HepG2 (cell line): ENCODE data around the gene DUSP2. TPM values are rescaled to one million over a fixed set of nuclear protein-coding genes. Genes with fewer than 3 reads are reported as not detected.
A peak's percentile ranks its signal among the peaks of the same experiment; 100 is the strongest.

Source experiments
- ETV5 ChIP-seq: IDR thresholded peaks from 2 replicates; pipeline ENCODE4 v1.6.1; 2018; ENCODE audit warnings: missing biosample characterization, missing genetic modification reagents, inconsistent platforms, borderline replicate concordance
- FIP1L1 ChIP-seq: fragments of 200-400 bp; formaldehyde crosslinking; IDR thresholded peaks from 2 replicates; pipeline ENCODE4 v1.6.1; 2018; ENCODE audit warnings: low read depth, mild to moderate bottlenecking, low read length, moderate library complexity, borderline replicate concordance; ENCODE audit not compliant: insufficient read depth
- FOXK1 ChIP-seq: sonication (generic); formaldehyde crosslinking; IDR thresholded peaks from 2 replicates; pipeline ENCODE4 v1.4.0; 2020; ENCODE audit warnings: low read depth, missing genetic modification reagents, borderline replicate concordance
- GRHL1 ChIP-seq: sonication (generic); formaldehyde crosslinking; conservative IDR thresholded peaks from 2 replicates; pipeline ENCODE4 v1.8.0; 2022; ENCODE audit warnings: missing genetic modification reagents
- IKZF1 ChIP-seq: fragments of 450-650 bp; IDR thresholded peaks from 2 replicates; pipeline ENCODE4 v1.7.1; 2016
- MAFG ChIP-seq: sonication (generic); formaldehyde crosslinking; IDR thresholded peaks from 2 replicates; pipeline ENCODE4 v1.5.1; 2020; ENCODE audit warnings: mild to moderate bottlenecking, missing genetic modification reagents
- MTA1 ChIP-seq: sonication (generic); formaldehyde crosslinking; IDR thresholded peaks from 2 replicates; pipeline ENCODE4 v1.4.0; 2020; ENCODE audit warnings: missing genetic modification reagents, mild to moderate bottlenecking, borderline replicate concordance
- NFRKB ChIP-seq: fragments of 450-650 bp; IDR thresholded peaks from 2 replicates; pipeline ENCODE4 v1.6.1; 2017
- PAX8 ChIP-seq: sonication (generic); formaldehyde crosslinking; IDR thresholded peaks from 2 replicates; pipeline ENCODE4 v1.8.0; 2022; ENCODE audit warnings: mild to moderate bottlenecking, missing genetic modification reagents, borderline replicate concordance
- RFXAP ChIP-seq: sonication (generic); formaldehyde crosslinking; IDR thresholded peaks from 2 replicates; pipeline ENCODE4 v1.4.0; 2020; ENCODE audit warnings: missing genetic modification reagents, borderline replicate concordance
- SP1 ChIP-seq, 2 experiments: fragments of 450-650 bp in 1 of 2; sonication (generic) in 1 of 2; formaldehyde crosslinking in 1 of 2; IDR thresholded peaks; 2 replicates each; pipeline versions ENCODE4 v1.4.0 to v1.6.1; 2016 to 2020; ENCODE audit warnings: missing genetic modification reagents in 1 of 2
- U2AF2 ChIP-seq: fragments of 200-400 bp; formaldehyde crosslinking; IDR thresholded peaks from 2 replicates; pipeline ENCODE4 v1.6.1; 2017; ENCODE audit warnings: low read depth, mild to moderate bottlenecking, low read length
- XRCC5 ChIP-seq: fragments of 200-400 bp; formaldehyde crosslinking; optimal IDR thresholded peaks from 2 replicates; pipeline ENCODE3; 2017; ENCODE audit warnings: mild to moderate bottlenecking, low read length
- ZFP90 ChIP-seq: sonication (generic); formaldehyde crosslinking; IDR thresholded peaks from 2 replicates; pipeline ENCODE4 v1.8.0; 2022; ENCODE audit warnings: missing genetic modification reagents, mild to moderate bottlenecking, inconsistent platforms, borderline replicate concordance
- ZNF121 ChIP-seq: sonication (generic); formaldehyde crosslinking; IDR thresholded peaks from 2 replicates; pipeline ENCODE4 v1.5.0; 2020; ENCODE audit warnings: mild to moderate bottlenecking, missing genetic modification reagents
- ZNF34 ChIP-seq: sonication (generic); formaldehyde crosslinking; IDR thresholded peaks from 2 replicates; pipeline ENCODE4 v1.4.0; 2020; ENCODE audit warnings: mild to moderate bottlenecking, missing genetic modification reagents, borderline replicate concordance
- ZNF567 ChIP-seq: sonication (generic); formaldehyde crosslinking; IDR thresholded peaks from 2 replicates; pipeline ENCODE4 v1.8.1; 2023; ENCODE audit warnings: mild to moderate bottlenecking, missing genetic modification reagents, borderline replicate concordance
- ZXDC ChIP-seq: sonication (generic); formaldehyde crosslinking; IDR thresholded peaks from 2 replicates; pipeline ENCODE4 v1.5.0; 2020; ENCODE audit warnings: mild to moderate bottlenecking, missing genetic modification reagents
- polyA plus RNA-seq, 8 experiments: library from polyadenylated mRNA; depleted of rRNA in 3 of 8; stranded (reverse) in 7 of 8; unstranded in 1 of 8; fragments of >200 nt; fragmentation: Illumina TruSeq in 4 of 8; extraction: Trizol in 4 of 8; gene quantifications; 2 replicates each; pipeline versions ENCODE4 v1.2.1 to v1.2.3, GENCODE V29; 2011 to 2016; ENCODE audit warnings: low read depth in 4 of 8, missing spikeins in 1 of 8, mixed read lengths in 1 of 8; ENCODE audit not compliant: insufficient read depth in 1 of 8
- total RNA-seq, 5 experiments: library from RNA; depleted of rRNA; stranded (reverse); fragments of >200 nt; fragmentation: Illumina TruSeq; extraction: Trizol; gene quantifications; 2 replicates each; pipeline ENCODE4 v1.2.3, GENCODE V29; 2016; ENCODE audit warnings: low read depth in 1 of 5
- TF ChIP-seq, protein P1 (sequence below): sonication (generic); formaldehyde crosslinking; IDR thresholded peaks from 2 replicates; pipeline ENCODE4 v1.5.0; 2020; ENCODE audit warnings: missing genetic modification reagents, mild to moderate bottlenecking, borderline replicate concordance
- TF ChIP-seq, protein P2 (sequence below): sonication (generic); formaldehyde crosslinking; IDR thresholded peaks from 2 replicates; pipeline ENCODE4 v1.5.0; 2020; ENCODE audit warnings: missing genetic modification reagents
- TF ChIP-seq, protein P3 (sequence below): sonication (generic); formaldehyde crosslinking; conservative IDR thresholded peaks from 2 replicates; pipeline ENCODE4 v1.8.1; 2023; ENCODE audit warnings: missing genetic modification reagents

Gene DUSP2
- total and polyA plus RNA-seq, 2 of the 13 experiments (the other 11 are each of a cell fraction or from before 2014, with no cell fraction given) = not detected

- TF ChIP-seq ETV5 (CRISPR knock-in tag) = peak; percentile 32; the same call in 1 of the 2 replicates
- TF ChIP-seq U2AF2 = no peak
- no peak for TF ChIP-seq MAFG (CRISPR knock-in tag)
- TF ChIP-seq, protein P1, sequence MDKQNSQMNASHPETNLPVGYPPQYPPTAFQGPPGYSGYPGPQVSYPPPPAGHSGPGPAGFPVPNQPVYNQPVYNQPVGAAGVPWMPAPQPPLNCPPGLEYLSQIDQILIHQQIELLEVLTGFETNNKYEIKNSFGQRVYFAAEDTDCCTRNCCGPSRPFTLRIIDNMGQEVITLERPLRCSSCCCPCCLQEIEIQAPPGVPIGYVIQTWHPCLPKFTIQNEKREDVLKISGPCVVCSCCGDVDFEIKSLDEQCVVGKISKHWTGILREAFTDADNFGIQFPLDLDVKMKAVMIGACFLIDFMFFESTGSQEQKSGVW = no peak
- peak; percentile 70 for TF ChIP-seq XRCC5
- TF ChIP-seq, protein P2, sequence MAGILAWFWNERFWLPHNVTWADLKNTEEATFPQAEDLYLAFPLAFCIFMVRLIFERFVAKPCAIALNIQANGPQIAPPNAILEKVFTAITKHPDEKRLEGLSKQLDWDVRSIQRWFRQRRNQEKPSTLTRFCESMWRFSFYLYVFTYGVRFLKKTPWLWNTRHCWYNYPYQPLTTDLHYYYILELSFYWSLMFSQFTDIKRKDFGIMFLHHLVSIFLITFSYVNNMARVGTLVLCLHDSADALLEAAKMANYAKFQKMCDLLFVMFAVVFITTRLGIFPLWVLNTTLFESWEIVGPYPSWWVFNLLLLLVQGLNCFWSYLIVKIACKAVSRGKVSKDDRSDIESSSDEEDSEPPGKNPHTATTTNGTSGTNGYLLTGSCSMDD (CRISPR knock-in tag) = no peak
- no peak for TF ChIP-seq FOXK1 (CRISPR knock-in tag)
- TF ChIP-seq GRHL1 (CRISPR knock-in tag) = no peak
- TF ChIP-seq PAX8 (CRISPR knock-in tag) = no peak
- no peak for TF ChIP-seq MTA1
- TF ChIP-seq ZXDC (CRISPR knock-in tag) = no peak
- TF ChIP-seq SP1 (IDR thresholded peaks at IDR 0.05) = no peak
- no peak for TF ChIP-seq SP1 (CRISPR knock-in tag; IDR thresholded peaks at IDR 0.05)
- TF ChIP-seq ZNF567 (CRISPR knock-in tag) = no peak
- TF ChIP-seq NFRKB = no peak
- no peak for TF ChIP-seq ZFP90 (CRISPR knock-in tag)
- TF ChIP-seq FIP1L1 = no peak
- TF ChIP-seq, protein P3, sequence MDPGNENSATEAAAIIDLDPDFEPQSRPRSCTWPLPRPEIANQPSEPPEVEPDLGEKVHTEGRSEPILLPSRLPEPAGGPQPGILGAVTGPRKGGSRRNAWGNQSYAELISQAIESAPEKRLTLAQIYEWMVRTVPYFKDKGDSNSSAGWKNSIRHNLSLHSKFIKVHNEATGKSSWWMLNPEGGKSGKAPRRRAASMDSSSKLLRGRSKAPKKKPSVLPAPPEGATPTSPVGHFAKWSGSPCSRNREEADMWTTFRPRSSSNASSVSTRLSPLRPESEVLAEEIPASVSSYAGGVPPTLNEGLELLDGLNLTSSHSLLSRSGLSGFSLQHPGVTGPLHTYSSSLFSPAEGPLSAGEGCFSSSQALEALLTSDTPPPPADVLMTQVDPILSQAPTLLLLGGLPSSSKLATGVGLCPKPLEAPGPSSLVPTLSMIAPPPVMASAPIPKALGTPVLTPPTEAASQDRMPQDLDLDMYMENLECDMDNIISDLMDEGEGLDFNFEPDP (CRISPR knock-in tag) = 0 out of 2 replicates have a peak, but pooled peaks have one; percentile 66
- no peak for TF ChIP-seq ZNF121 (CRISPR knock-in tag)
- TF ChIP-seq RFXAP (CRISPR knock-in tag) = no peak
- no peak for TF ChIP-seq IKZF1
- TF ChIP-seq ZNF34 (CRISPR knock-in tag) = no peak
These were observed 29.3 kb upstream of the DUSP2 start (continued) for GRCh38 chr2:96174251-96175144.
